Right hindlimb (tissue), 1 donor: ENCODE measurements around the gene TRIM72.
"Not testable (repeated sequence)": the region's sequence is repeated elsewhere in the genome, so short reads cannot be mapped to it uniquely, and the experiment has no call there.

ENCODE experiments used
- DNase-seq: peaks from one replicate; pipeline ENCODE4 v3.0.0-alpha.2; 2018

The TRIM72 gene

DNA sequence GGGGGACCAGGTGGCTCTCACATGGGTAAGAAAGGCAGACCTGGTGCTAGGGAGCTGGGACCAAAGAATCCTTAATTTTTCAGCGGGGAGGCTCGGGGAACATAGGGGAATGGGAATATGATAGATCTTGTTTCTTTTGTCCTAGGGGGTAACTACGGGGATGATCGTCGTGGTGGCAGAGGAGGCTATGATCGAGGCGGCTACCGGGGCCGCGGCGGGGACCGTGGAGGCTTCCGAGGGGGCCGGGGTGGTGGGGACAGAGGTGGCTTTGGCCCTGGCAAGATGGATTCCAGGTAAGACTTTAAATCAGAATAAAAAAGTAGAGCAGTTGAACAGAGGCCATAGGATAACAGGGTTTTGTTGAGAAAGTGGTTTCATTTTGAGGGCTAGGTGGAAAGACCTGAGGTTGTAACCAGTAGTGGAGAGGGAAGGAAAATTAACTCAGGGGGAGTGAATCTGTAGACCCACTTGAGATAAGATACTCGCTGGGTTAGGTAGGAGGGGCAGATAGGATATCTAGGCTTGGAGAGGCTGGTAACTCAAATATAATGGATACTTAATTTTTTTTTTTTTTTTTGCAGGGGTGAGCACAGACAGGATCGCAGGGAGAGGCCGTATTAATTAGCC lies 23.0 kb upstream of the TRIM72 start:
- DNase-seq = no peak

GRCh38 chr16:31191697-31192428 lies 22.1 kb upstream of the TRIM72 start:
- no peak for DNase-seq

GRCh38 chr16:31192856-31193642 lies 20.9 kb upstream of the TRIM72 start:
- no peak for DNase-seq

- DNase-seq = no peak
These were observed 20.0 kb upstream of the TRIM72 start for GRCh38 chr16:31193874-31194273.

GRCh38 chr16:31194898-31195297 lies 19.0 kb upstream of the TRIM72 start:
- DNase-seq = no peak

GRCh38 chr16:31195861-31196260 lies 18.1 kb upstream of the TRIM72 start:
- not testable (repeated sequence) for DNase-seq

GRCh38 chr16:31196324-31197088 lies 17.4 kb upstream of the TRIM72 start:
- no peak for DNase-seq

DNA sequence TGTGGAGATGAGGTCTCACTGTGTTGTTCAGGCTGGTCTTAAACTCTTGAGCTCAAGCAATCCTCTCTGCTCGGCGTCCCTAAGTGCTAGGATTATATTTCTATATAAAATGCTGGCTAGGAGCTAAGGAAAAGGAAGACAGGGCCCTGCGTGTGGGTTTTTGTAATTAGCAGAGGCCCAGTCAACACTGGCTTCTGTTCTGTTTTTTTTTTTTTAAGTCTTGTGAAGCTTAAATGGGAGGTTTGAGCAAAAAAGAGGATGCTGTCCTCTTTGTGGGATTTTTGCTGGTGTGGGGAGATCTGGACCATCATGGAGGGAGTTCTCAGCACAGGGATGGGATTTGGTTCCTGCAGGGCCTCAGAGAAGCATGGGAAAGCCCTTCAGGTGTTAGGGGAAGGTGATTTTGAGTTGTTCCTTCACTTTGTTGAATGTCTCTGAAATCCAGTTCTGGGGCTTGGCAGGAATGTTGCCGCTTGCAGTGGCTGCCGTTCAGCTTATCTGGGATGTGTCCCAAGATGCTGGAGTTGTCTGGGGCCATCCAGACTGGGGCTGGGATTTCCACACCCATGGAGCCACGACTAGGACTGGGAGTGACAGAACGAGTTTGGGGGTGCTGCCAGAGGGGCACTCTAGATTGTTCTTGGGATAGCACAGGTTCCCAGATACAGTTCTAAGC lies 15.6 kb upstream of the TRIM72 start:
- no peak for DNase-seq

GRCh38 chr16:31199430-31200041 lies 14.4 kb upstream of the TRIM72 start:
- DNase-seq = no peak

GRCh38 chr16:31200111-31200510 lies 13.8 kb upstream of the TRIM72 start:
- DNase-seq = not testable (repeated sequence)

DNA sequence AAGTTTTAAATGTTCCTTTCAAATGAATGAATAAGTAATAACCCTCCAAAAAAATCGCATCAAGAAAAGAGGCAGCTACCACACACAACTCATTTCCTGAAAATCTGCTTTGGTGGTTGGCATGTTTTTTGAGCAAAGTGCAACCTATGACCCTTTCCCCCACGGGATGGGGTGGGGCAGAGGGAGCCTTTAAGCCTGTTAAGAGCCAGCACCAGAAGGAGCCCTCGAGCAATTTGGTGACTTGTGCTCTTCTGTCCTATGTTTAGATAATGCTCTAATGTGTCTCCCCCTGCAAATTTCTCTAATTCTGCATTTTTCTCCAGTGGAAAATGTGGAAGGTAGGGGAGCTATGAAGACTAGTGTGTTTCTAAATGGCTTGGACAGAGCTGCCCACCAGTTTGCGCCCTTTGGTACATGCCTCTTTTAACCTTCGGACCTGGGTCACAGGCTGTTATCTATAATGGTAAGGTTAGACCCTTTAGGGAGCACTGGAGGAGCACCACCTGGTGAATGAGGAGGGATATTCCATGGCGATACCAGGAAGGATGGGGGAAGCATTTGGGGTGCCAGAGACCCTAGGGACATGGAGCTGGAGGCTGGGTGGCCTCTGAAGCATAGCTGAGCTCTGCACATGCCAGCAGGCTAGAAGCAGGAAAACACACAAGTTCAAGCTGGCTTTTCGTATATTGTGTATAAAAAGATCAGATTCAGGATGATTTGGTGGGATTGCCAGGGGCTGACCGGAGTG lies 12.9 kb upstream of the TRIM72 start:
- no peak for DNase-seq

DNA sequence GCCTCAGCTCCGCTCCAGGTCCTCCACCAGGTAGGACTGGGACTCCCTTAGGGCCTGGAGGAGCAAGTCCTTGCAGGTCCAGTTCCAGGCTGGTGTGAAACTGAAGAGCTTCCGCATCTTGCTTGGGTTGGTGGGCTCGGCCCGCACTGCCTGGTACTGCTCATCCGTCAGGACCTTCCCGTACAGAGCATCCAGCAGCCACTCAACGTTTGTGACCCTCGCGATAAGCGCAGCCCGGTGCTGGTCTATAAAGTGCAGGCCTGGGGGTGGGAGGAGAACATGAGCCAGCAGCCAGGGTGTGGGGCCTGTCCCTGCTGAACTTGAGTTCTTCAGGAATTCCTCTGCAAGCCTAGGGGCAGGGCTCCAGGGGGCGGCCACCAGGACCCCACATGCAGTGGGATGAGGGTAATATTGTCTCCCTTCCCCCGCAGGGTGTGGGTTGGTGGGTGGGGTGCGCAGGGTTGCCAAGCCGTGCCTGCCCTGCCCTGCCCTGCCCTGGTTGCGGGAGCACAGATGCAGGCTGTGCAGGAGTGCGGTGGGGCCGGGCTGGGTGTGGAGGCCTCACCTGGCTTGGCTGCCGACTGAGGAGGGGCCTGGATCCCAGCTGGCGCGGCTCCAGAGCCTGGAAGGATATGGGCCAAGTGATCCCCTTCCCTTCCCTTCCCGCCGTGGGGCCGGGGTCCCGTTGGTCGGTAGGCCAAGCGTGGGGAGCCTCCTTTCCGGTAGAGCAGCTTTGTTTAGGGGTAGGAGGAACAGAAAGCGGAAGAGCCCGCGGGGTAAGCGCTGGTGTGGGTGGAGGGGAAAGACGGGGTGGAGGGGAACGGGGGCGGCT lies 12.1 kb upstream of the TRIM72 start:
- peak; percentile 42 for DNase-seq

DNA sequence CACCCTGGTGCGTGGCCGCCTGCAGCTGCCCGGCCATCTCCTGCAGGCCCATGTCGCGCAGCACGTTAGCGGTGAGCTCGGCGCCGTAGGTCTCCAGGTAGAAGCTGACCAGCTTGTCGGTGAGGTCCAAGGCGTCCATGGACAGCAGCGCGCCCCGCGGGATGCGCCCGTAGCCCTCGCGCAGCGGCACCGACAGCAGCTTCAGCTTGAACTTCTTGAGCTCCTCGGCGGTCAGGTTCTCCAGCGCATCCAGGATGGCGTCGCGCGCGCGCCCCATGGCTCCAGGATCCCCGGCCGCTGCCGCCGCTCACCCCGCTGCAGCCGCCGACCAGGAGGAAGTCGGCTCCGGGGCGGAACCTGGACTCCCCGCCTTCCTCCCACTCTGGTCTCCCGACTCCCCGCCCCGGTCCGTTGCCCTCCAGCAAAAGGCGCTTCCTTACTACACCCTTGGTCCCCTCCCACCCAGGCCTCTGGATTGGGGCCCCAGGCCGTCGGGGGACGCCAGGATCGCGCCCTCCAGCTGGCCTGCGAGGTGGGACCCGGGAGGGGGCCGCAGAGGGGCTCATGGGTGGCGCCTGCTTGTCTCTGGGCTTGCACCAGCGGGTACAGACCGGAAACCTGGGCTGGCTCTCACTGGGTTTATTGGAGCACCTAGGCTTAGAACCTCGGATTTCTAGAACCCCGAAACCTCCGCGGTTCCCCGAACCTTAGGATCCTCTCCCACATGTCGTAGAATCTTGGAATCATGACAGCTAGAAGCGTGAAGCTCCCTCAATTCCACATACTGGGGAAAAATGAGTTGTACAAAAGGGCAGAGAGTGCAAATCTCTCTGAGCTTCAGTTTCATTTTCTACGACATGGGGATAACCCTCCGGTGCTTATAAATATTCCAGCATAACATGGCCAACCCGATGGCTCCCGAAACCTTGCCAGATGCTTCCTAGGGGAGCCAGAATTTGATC lies 11.2 kb upstream of the TRIM72 start, which contains the start of gene PYCARD:
Gene PYCARD (minus strand): TSS at position 347 of the 962 bp plus-strand sequence. CDS start 70 bp downstream, at position 277.
- peak; percentile 69 for DNase-seq

DNA sequence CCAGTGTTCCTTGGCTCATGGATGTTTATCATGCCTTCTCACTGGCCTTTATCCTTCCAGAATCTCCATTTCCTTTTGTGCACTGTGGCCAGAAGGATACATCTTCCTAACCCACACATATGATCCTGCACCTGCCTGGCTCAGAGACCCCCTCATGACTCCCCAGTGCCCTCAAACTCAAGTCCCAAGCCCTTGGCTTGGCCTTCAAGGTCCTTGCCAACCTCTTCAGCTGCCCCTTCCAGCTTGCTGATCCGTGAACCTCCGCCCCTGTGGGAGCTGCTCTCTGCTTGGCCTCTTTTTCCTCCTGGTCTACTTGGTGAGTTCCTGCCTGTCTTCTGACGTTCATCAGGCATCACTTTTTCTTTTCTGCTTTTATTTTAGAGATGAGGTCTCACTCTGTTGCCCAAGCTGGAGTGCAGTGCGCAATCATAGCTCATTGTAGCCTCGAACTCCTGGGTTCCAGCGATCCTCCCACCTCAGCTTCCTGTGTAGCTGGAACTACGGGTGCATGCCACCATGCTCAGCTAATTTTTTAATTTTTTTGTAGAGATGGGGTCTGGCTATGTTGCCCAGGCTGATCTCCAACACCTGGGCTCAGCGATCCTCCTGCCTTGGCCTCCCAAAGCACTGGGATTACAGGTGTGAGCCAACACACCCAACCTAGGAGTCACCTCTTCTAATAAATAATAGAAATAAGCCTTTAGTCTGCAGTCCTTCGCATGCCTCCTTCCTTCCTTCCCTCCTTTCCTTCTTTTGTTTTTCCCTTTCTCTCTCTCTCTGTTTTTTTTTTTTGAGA lies 8.8 kb upstream of the TRIM72 start:
- no peak for DNase-seq

GRCh38 chr16:31206776-31207175 lies 7.1 kb upstream of the TRIM72 start:
- DNase-seq = no peak

- no peak for DNase-seq
These were observed 577 bp upstream of the TRIM72 start for GRCh38 chr16:31213342-31213741.

DNA sequence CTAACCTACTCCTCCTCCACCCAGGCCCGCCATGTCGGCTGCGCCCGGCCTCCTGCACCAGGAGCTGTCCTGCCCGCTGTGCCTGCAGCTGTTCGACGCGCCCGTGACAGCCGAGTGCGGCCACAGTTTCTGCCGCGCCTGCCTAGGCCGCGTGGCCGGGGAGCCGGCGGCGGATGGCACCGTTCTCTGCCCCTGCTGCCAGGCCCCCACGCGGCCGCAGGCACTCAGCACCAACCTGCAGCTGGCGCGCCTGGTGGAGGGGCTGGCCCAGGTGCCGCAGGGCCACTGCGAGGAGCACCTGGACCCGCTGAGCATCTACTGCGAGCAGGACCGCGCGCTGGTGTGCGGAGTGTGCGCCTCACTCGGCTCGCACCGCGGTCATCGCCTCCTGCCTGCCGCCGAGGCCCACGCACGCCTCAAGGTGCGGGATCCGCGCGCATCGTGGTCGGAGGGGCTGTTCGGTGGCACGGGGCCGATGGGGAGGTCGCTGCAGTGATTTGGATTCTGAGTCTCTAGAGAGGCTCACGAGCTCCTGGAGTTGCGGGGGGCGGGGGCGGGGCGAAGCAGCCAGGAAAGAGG lies 878 bp downstream of the TRIM72 start:
- DNase-seq = peak; percentile 48
